Neuronal stem cell (in vitro differentiated cells): ENCODE data around the gene SLC1A1.

ENCODE experiments used
- DNase-seq: peaks from one replicate; pipeline ENCODE4 v3.0.0-alpha.2; 2013; ENCODE audit warnings: low spot score
- H2AFZ ChIP-seq: one replicate; pipeline ENCODE4 v1.6.1; 2013; ENCODE audit warnings: mild to moderate bottlenecking, low read length, inconsistent platforms
- H2AK5ac ChIP-seq: 2 replicates; pipeline ENCODE4 v1.6.1; 2013; ENCODE audit warnings: low read depth, mild to moderate bottlenecking, inconsistent platforms, low read length, moderate library complexity, mixed read lengths
- H2BK120ac ChIP-seq: 2 replicates; pipeline ENCODE4 v1.6.1; 2013; ENCODE audit warnings: low read depth, mild to moderate bottlenecking, inconsistent platforms, low read length, moderate library complexity, mixed read lengths
- H2BK12ac ChIP-seq: one replicate; pipeline ENCODE4 v1.6.1; 2013; ENCODE audit warnings: low read length, inconsistent platforms
- H2BK15ac ChIP-seq: 2 replicates; pipeline ENCODE4 v1.6.1; 2013; ENCODE audit warnings: mild to moderate bottlenecking, low read length, inconsistent platforms, mixed read lengths
- H2BK5ac ChIP-seq: one replicate; pipeline ENCODE4 v1.6.1; 2013; ENCODE audit warnings: inconsistent platforms, mild to moderate bottlenecking, low read length, moderate library complexity
- H3K14ac ChIP-seq: one replicate; pipeline ENCODE4 v1.6.1; 2013; ENCODE audit warnings: low read length, inconsistent platforms
- H3K18ac ChIP-seq: 2 replicates; pipeline ENCODE4 v1.6.1; 2013; ENCODE audit warnings: low read length, inconsistent platforms
- H3K23ac ChIP-seq: 2 replicates; pipeline ENCODE4 v1.6.1; 2013; ENCODE audit warnings: low read depth, mild to moderate bottlenecking, mixed read lengths, low read length, inconsistent platforms; ENCODE audit not compliant: poor library complexity
- H3K27ac ChIP-seq: replicated peaks from 3 replicates; pipeline ENCODE4 v1.5.1; 2013; ENCODE audit warnings: low read length, inconsistent platforms
- H3K27me3 ChIP-seq, 3 experiments: 2 replicates each; pipeline ENCODE4 v1.6.1; 2013; ENCODE audit warnings: low read length in 3 of 3, mild to moderate bottlenecking in 2 of 3, inconsistent platforms in 1 of 3, low read depth in 1 of 3, mixed read lengths in 1 of 3, moderate library complexity in 1 of 3; ENCODE audit not compliant: control insufficient read depth in 3 of 3, insufficient read depth in 3 of 3
- H3K36me3 ChIP-seq, 2 donors: replicated peaks in 1 of 2; 2 replicates each; pipeline ENCODE4 v1.6.1; 2013; ENCODE audit warnings: low read length in 2 of 2; ENCODE audit not compliant: control insufficient read depth in 2 of 2, insufficient read depth in 2 of 2
- H3K4ac ChIP-seq: 2 replicates; pipeline ENCODE4 v1.6.1; 2013; ENCODE audit warnings: inconsistent platforms, mild to moderate bottlenecking, low read length, moderate library complexity
- H3K4me1 ChIP-seq, 2 donors: 1 replicate in 1 of 2; 2 replicates in 1 of 2; pipeline ENCODE4 v1.6.1; 2013; ENCODE audit warnings: low read length in 2 of 2, low read depth in 1 of 2; ENCODE audit not compliant: control insufficient read depth in 2 of 2, insufficient read depth in 1 of 2
- H3K4me2 ChIP-seq: one replicate; pipeline ENCODE4 v1.6.1; 2013; ENCODE audit warnings: mild to moderate bottlenecking, low read length, inconsistent platforms; ENCODE audit not compliant: insufficient read depth, poor library complexity, severe bottlenecking
- H3K4me3 ChIP-seq, 2 donors: 2 replicates each; pipeline ENCODE4 v1.5.1; 2013; ENCODE audit warnings: low read length in 2 of 2, mild to moderate bottlenecking in 2 of 2, inconsistent platforms in 1 of 2, moderate library complexity in 1 of 2
- H3K79me1 ChIP-seq: one replicate; pipeline ENCODE4 v1.6.1; 2013; ENCODE audit warnings: low read depth, mild to moderate bottlenecking, inconsistent platforms, low read length, moderate library complexity
- H3K9ac ChIP-seq: one replicate; pipeline ENCODE4 v1.6.1; 2013; ENCODE audit warnings: mild to moderate bottlenecking, low read depth, low read length, inconsistent platforms; ENCODE audit not compliant: poor library complexity
- H3K9me3 ChIP-seq, 2 donors: replicated peaks in 1 of 2; 2 replicates each; pipeline versions ENCODE3 to v1.6.1; 2013; ENCODE audit warnings: low read length in 2 of 2, mild to moderate bottlenecking in 2 of 2, inconsistent platforms in 1 of 2, low read depth in 1 of 2, mixed read lengths in 1 of 2, moderate library complexity in 1 of 2; ENCODE audit not compliant: control insufficient read depth in 2 of 2, insufficient read depth in 1 of 2
- H4K8ac ChIP-seq: one replicate; pipeline ENCODE4 v1.6.1; 2013; ENCODE audit warnings: low read depth, mild to moderate bottlenecking, inconsistent platforms, low read length, moderate library complexity
- H4K91ac ChIP-seq: one replicate; pipeline ENCODE4 v1.6.1; 2013; ENCODE audit warnings: low read length, low read depth, mild to moderate bottlenecking, inconsistent platforms; ENCODE audit not compliant: poor library complexity
- WGBS, 2 donors: extraction: QIAGEN DNeasy Blood & Tissue Kit; methylation state at CpG; one replicate each; pipeline ENCODE4 v1.1.7; 2013; ENCODE audit warnings: missing lambda C conversion rate in 2 of 2, mixed read lengths in 1 of 2; ENCODE audit not compliant: insufficient read length in 2 of 2, insufficient replicate concordance in 1 of 2; ENCODE audit errors: extremely low coverage in 2 of 2; 5-methylcytosine and 5-hydroxymethylcytosine counted together

Gene SLC1A1

GRCh38 chr9:4494332-4494731 lies 4.1 kb downstream of the SLC1A1 start:
- DNase-seq = no peak
- Histone ChIP-seq H2BK12ac (no peak overlapping the region), H3K4me1 (peaks cover 2 to 5% of the 10 kb centered on the region in 2 donors), H4K91ac (no peak overlapping the region), H2AFZ (no peak overlapping the region), H2BK120ac (no peak overlapping the region), H3K36me3 (no peaks in the 10 kb centered on the region), H2BK15ac (no peak overlapping the region), H3K18ac (no peak overlapping the region), H3K4ac (no peak overlapping the region), H4K8ac (no peak overlapping the region), H3K79me1 (no peaks in the 10 kb centered on the region), H3K14ac (no peak overlapping the region), H3K23ac (no peak overlapping the region), H3K4me3 (no peak overlapping the region), H3K9ac (no peak overlapping the region), H2BK5ac (no peak overlapping the region), H3K27ac (no peak overlapping the region), H3K9me3 (no peaks in the 10 kb centered on the region), H3K4me2 (no peak overlapping the region), H2AK5ac (no peak overlapping the region), H3K27me3 (peaks cover 2 to 58% (median 15%) of the 10 kb centered on the region in 3 experiments)
- no CpG with 5 or more reads among the region's 2 CpGs for WGBS, 2 donors

- no peaks in the 10 kb centered on the region for H3K9me3 ChIP-seq
- no peak overlapping the region for H4K8ac ChIP-seq
- no peak overlapping the region for H3K23ac ChIP-seq
- no peak overlapping the region for H2BK12ac ChIP-seq
- no peak overlapping the region for H2AFZ ChIP-seq
- no peak overlapping the region for H2AK5ac ChIP-seq
- H3K18ac ChIP-seq = no peak overlapping the region
- no peak overlapping the region for H3K14ac ChIP-seq
- H3K36me3 ChIP-seq = no peaks in the 10 kb centered on the region
- H3K4me1 ChIP-seq = peaks cover 2 to 5% of the 10 kb centered on the region in 2 donors
- no peak overlapping the region for H2BK5ac ChIP-seq
- no peak overlapping the region for H4K91ac ChIP-seq
- H2BK120ac ChIP-seq = no peak overlapping the region
- no peaks in the 10 kb centered on the region for H3K79me1 ChIP-seq
- no peak overlapping the region for H3K27ac ChIP-seq
- peaks cover 2 to 53% (median 12%) of the 10 kb centered on the region in 3 experiments for H3K27me3 ChIP-seq
- H3K4me2 ChIP-seq = no peak overlapping the region
- WGBS, 2 donors = no CpG with 5 or more reads among the region's 7 CpGs
- no peak overlapping the region for H3K4ac ChIP-seq
- H3K9ac ChIP-seq = no peak overlapping the region
- H3K4me3 ChIP-seq = no peak overlapping the region
- H2BK15ac ChIP-seq = no peak overlapping the region
- DNase-seq = no peak
Observed at GRCh38 chr9:4494806-4495205, 4.5 kb downstream of the SLC1A1 start.

GRCh38 chr9:4495537-4495936 lies 5.3 kb downstream of the SLC1A1 start:
- no peak overlapping the region for H2AFZ ChIP-seq
- H2BK15ac ChIP-seq = no peak overlapping the region
- H3K23ac ChIP-seq = no peak overlapping the region
- H3K9me3 ChIP-seq = no peaks in the 10 kb centered on the region
- no peak overlapping the region for H3K9ac ChIP-seq
- no peak overlapping the region for H3K18ac ChIP-seq
- no peak overlapping the region for H3K4ac ChIP-seq
- H3K27ac ChIP-seq = no peak overlapping the region
- no peak overlapping the region for H3K4me2 ChIP-seq
- DNase-seq = no peak
- no peak overlapping the region for H2BK5ac ChIP-seq
- H4K8ac ChIP-seq = no peak overlapping the region
- no peaks in the 10 kb centered on the region for H3K79me1 ChIP-seq
- H3K27me3 ChIP-seq = peaks cover under 1 to 46% (median 10%) of the 10 kb centered on the region in 3 experiments
- no peak overlapping the region for H2BK120ac ChIP-seq
- no peak overlapping the region for H4K91ac ChIP-seq
- no peak overlapping the region for H3K14ac ChIP-seq
- no peak overlapping the region for H2AK5ac ChIP-seq
- H3K4me1 ChIP-seq = peaks cover 2 to 5% of the 10 kb centered on the region in 2 donors
- H2BK12ac ChIP-seq = no peak overlapping the region
- H3K36me3 ChIP-seq = no peaks in the 10 kb centered on the region
- WGBS, 2 donors = no CpG with 5 or more reads among the region's 4 CpGs
- no peak overlapping the region for H3K4me3 ChIP-seq

- H2BK120ac ChIP-seq = no peak overlapping the region
- H4K8ac ChIP-seq = no peak overlapping the region
- H3K23ac ChIP-seq = no peak overlapping the region
- no peak overlapping the region for H2BK15ac ChIP-seq
- no peaks in the 10 kb centered on the region for H3K79me1 ChIP-seq
- no peaks in the 10 kb centered on the region for H3K36me3 ChIP-seq
- no peak overlapping the region for H3K27ac ChIP-seq
- H3K9ac ChIP-seq = no peak overlapping the region
- H2AFZ ChIP-seq = no peak overlapping the region
- H3K9me3 ChIP-seq = no peaks in the 10 kb centered on the region
- no peak overlapping the region for H2AK5ac ChIP-seq
- H4K91ac ChIP-seq = no peak overlapping the region
- H2BK5ac ChIP-seq = no peak overlapping the region
- no peak overlapping the region for H3K14ac ChIP-seq
- peaks cover 0 to 36% (median under 1%) of the 10 kb centered on the region in 3 experiments for H3K27me3 ChIP-seq
- no peak overlapping the region for H3K4me3 ChIP-seq
- H3K4me1 ChIP-seq = peaks cover 0 to 2% of the 10 kb centered on the region in 2 donors
- H2BK12ac ChIP-seq = no peak overlapping the region
- no peak overlapping the region for H3K18ac ChIP-seq
- no CpG with 5 or more reads among the region's 2 CpGs for WGBS, 2 donors
- no peak overlapping the region for H3K4ac ChIP-seq
- no peak overlapping the region for H3K4me2 ChIP-seq
- DNase-seq = no peak
Observed at GRCh38 chr9:4496497-4496896, 6.2 kb downstream of the SLC1A1 start.
